HepG2 (cell line): Measurements from ENCODE around the gene CERS4. TPM values are rescaled to one million over a fixed set of nuclear protein-coding genes. Genes with fewer than 3 reads are reported as not detected.
A peak's percentile ranks its signal among the peaks of the same experiment; 100 is the strongest.

Experiments used
- ATAC-seq: fragments of 200-7000 bp; cut with Tn5 transposase; 3 replicates; pipeline ENCODE4 v1.9.1; 2020; ENCODE audit warnings: mild to moderate bottlenecking, moderate library complexity
- Bru-seq: library from RNA; stranded (reverse); fragments of 400-500 nt; gene quantifications from one replicate; lab custom pipeline; 2021; lab: Mats Ljungman, UMichigan
- BruChase-seq, 2 experiments: library from RNA; stranded (reverse); fragments of 400-500 nt; gene quantifications; one replicate each; lab custom pipeline; 2021; lab: Mats Ljungman, UMichigan
- BruUV-seq: library from RNA; stranded (reverse); fragments of 400-500 nt; replicated peaks from 2 replicates; lab custom pipeline; 2021; lab: Mats Ljungman, UMichigan
- CTCF ChIA-PET: fragments of 300-600 bp; formaldehyde crosslinking; extraction: SDS; loops from one replicate; lab custom pipeline; 2021; ENCODE audit warnings: low total read pairs, inconsistent platforms, low intra/inter-chr PET ratio; lab: Yijun Ruan, JAX
- POLR2A ChIA-PET: fragments of 350-600 bp; sonication (Branson Sonifier 250); formaldehyde crosslinking; loops from one replicate; lab custom pipeline; 2020; ENCODE audit warnings: antibody characterized with exemption, inconsistent platforms; lab: Yijun Ruan, JAX
- DNase-seq: peaks from one replicate; pipeline ENCODE4 v3.0.0-alpha.2; 2015; ENCODE audit warnings: low spot score
- FAIRE-seq: peaks from 3 replicates; lab custom pipeline; 2011; peaks lifted over from hg19 to GRCh38; lab: Jason Lieb, UNC
- H2AFZ ChIP-seq: one replicate; pipeline ENCODE4 v1.6.1; 2011; ENCODE audit warnings: low read length, inconsistent platforms
- H3K27ac ChIP-seq: fragments of 300-600 bp; 3 replicates; pipeline ENCODE4 v1.8.0; 2011; ENCODE audit warnings: mixed run types, mild to moderate bottlenecking, mixed read lengths, low read length, inconsistent platforms; ENCODE audit not compliant: insufficient read depth; ENCODE audit errors: extremely low read length
- H3K27me3 ChIP-seq, 2 experiments: fragments of 200-600 bp in 1 of 2; 2 replicates in 1 of 2; 3 replicates in 1 of 2; pipeline versions ENCODE4 v1.6.0 to v1.8.0; 2011; ENCODE audit warnings: low read length in 2 of 2, mild to moderate bottlenecking in 2 of 2, moderate library complexity in 2 of 2, inconsistent platforms in 1 of 2; ENCODE audit not compliant: insufficient read depth in 2 of 2, control insufficient read depth in 1 of 2
- H3K36me3 ChIP-seq, 2 experiments: fragments of 200-600 bp in 1 of 2; replicated peaks in 1 of 2; 2 replicates in 1 of 2; 3 replicates in 1 of 2; pipeline versions ENCODE4 v1.5.1 to v1.8.0; 2011; ENCODE audit warnings: low read length in 2 of 2, inconsistent platforms in 1 of 2; ENCODE audit not compliant: insufficient read depth in 2 of 2, control insufficient read depth in 1 of 2
- H3K4me1 ChIP-seq: 2 replicates; pipeline ENCODE4 v1.5.1; 2012; ENCODE audit warnings: low read length, inconsistent platforms; ENCODE audit not compliant: insufficient read depth
- H3K4me2 ChIP-seq: 2 replicates; pipeline ENCODE4 v1.6.0; 2011; ENCODE audit warnings: low read depth, low read length, inconsistent platforms
- H3K4me3 ChIP-seq, 3 experiments: fragments of 200-600 bp in 1 of 3; sonication (generic), shearing (Covaris generic) in 1 of 3; replicated peaks in 1 of 3; 2 replicates each; pipeline ENCODE4 v1.5.1; 2011 to 2016; ENCODE audit warnings: low read length in 3 of 3, inconsistent platforms in 2 of 3, low read depth in 2 of 3, mild to moderate bottlenecking in 2 of 3, control low read depth in 1 of 3, mixed read lengths in 1 of 3; ENCODE audit not compliant: insufficient read depth in 1 of 3
- H3K79me2 ChIP-seq: one replicate; pipeline ENCODE4 v1.6.1; 2011; ENCODE audit warnings: low read length, inconsistent platforms; ENCODE audit not compliant: insufficient read depth
- H3K9ac ChIP-seq: 2 replicates; pipeline ENCODE4 v1.6.0; 2011; ENCODE audit warnings: mild to moderate bottlenecking, low read depth, low read length, inconsistent platforms; ENCODE audit not compliant: insufficient read depth
- H3K9me3 ChIP-seq: 2 replicates; pipeline ENCODE4 v1.5.1; 2012; ENCODE audit warnings: mild to moderate bottlenecking, low read length
- H4K20me1 ChIP-seq: 2 replicates; pipeline ENCODE4 v1.6.0; 2011; ENCODE audit warnings: inconsistent platforms, mild to moderate bottlenecking, low read length, moderate library complexity; ENCODE audit not compliant: insufficient read depth
- KDM2A ChIP-seq: sonication (generic); formaldehyde crosslinking; IDR thresholded peaks from 2 replicates; pipeline ENCODE4 v1.4.0; 2020; ENCODE audit warnings: low read depth, missing genetic modification reagents, borderline replicate concordance
- NR2C2 ChIP-seq: sonication (generic); formaldehyde crosslinking; IDR thresholded peaks from 2 replicates; pipeline ENCODE4 v1.4.0; 2020; ENCODE audit warnings: missing genetic modification reagents, mild to moderate bottlenecking, moderate library complexity, borderline replicate concordance
- NR2F2 ChIP-seq: IDR thresholded peaks from 2 replicates; pipeline ENCODE4 v1.6.1; 2012; ENCODE audit warnings: low read depth, inconsistent platforms, borderline replicate concordance
- RARA ChIP-seq: IDR thresholded peaks from 2 replicates; pipeline ENCODE4 v1.6.1; 2016; ENCODE audit warnings: missing genetic modification reagents, missing compliant biosample characterization
- SAP130 ChIP-seq: IDR thresholded peaks from 2 replicates; pipeline ENCODE4 v1.6.1; 2016; ENCODE audit warnings: low read depth
- TCF7 ChIP-seq: sonication (generic); IDR thresholded peaks from 2 replicates; pipeline ENCODE4 v1.6.1; 2016; ENCODE audit warnings: antibody characterized with exemption, low read depth
- ZNF121 ChIP-seq: sonication (generic); formaldehyde crosslinking; IDR thresholded peaks from 2 replicates; pipeline ENCODE4 v1.5.0; 2020; ENCODE audit warnings: mild to moderate bottlenecking, missing genetic modification reagents
- WGBS: methylation state at CpG from one replicate; pipeline ENCODE4 v1.1.6; 2017; ENCODE audit warnings: low lambda C conversion rate; 5-methylcytosine and 5-hydroxymethylcytosine counted together
- in situ Hi-C: cut with HindIII; loops from 2 replicates; pipeline ENCODE4 v1.10.0; 2017; ENCODE audit warnings: low pct_unique_long_range_greater_than_20kb; ENCODE audit not compliant: extremely low pct_ligation_motif_present
- intact Hi-C: fragments of 100-400 bp; cut with micrococcal nuclease; formaldehyde crosslinking; loops from one replicate; pipeline ENCODE4 v1.10.0; 2022; ENCODE audit not compliant: unreplicated experiment
- long read RNA-seq, 2 experiments: library from RNA in 1 of 2; library from polyadenylated mRNA in 1 of 2; stranded (forward) in 1 of 2; unstranded in 1 of 2; transcript quantifications; one replicate each; pipeline ENCODE4 v2.0.0, GENCODE V29; 2019 to 2022
- polyA minus RNA-seq, 3 experiments: library from RNA; depleted of rRNA, polyadenylated mRNA; stranded (reverse); fragments of >200 nt; gene quantifications; 2 replicates each; pipeline ENCODE4 v1.2.3, GENCODE V29; 2011; ENCODE audit warnings: low replicate concordance in 1 of 3
- polyA plus RNA-seq, 8 experiments: library from polyadenylated mRNA; depleted of rRNA in 3 of 8; stranded (reverse) in 7 of 8; unstranded in 1 of 8; fragments of >200 nt; fragmentation: Illumina TruSeq in 4 of 8; extraction: Trizol in 4 of 8; gene quantifications; 2 replicates each; pipeline versions ENCODE4 v1.2.1 to v1.2.3, GENCODE V29; 2011 to 2016; ENCODE audit warnings: low read depth in 4 of 8, missing spikeins in 1 of 8, mixed read lengths in 1 of 8; ENCODE audit not compliant: insufficient read depth in 1 of 8
- total RNA-seq, 5 experiments: library from RNA; depleted of rRNA; stranded (reverse); fragments of >200 nt; fragmentation: Illumina TruSeq; extraction: Trizol; gene quantifications; 2 replicates each; pipeline ENCODE4 v1.2.3, GENCODE V29; 2016; ENCODE audit warnings: low read depth in 1 of 5
- TF ChIP-seq, protein P1 (sequence below): sonication (generic); formaldehyde crosslinking; IDR thresholded peaks from 2 replicates; pipeline ENCODE4 v1.4.0; 2020; ENCODE audit warnings: missing genetic modification reagents, borderline replicate concordance
- TF ChIP-seq, protein P2 (sequence below): sonication (generic); formaldehyde crosslinking; conservative IDR thresholded peaks from 2 replicates; pipeline ENCODE4 v1.4.0; 2020; ENCODE audit warnings: missing genetic modification reagents
- TF ChIP-seq, protein P3 (sequence below): IDR thresholded peaks from 2 replicates; pipeline ENCODE4 v1.6.1; 2018; ENCODE audit warnings: missing genetic modification reagents, mild to moderate bottlenecking, missing compliant biosample characterization

CERS4 gene, protein sequence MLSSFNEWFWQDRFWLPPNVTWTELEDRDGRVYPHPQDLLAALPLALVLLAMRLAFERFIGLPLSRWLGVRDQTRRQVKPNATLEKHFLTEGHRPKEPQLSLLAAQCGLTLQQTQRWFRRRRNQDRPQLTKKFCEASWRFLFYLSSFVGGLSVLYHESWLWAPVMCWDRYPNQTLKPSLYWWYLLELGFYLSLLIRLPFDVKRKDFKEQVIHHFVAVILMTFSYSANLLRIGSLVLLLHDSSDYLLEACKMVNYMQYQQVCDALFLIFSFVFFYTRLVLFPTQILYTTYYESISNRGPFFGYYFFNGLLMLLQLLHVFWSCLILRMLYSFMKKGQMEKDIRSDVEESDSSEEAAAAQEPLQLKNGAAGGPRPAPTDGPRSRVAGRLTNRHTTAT
- total RNA-seq (2016; rRNA removed; fragmentation: Illumina TruSeq; extraction: Trizol) (47.4 and 83.5 TPM in 2 replicates), polyA plus RNA-seq (2011; rRNA removed) (74.7 and 97.6 TPM in 2 replicates), polyA minus RNA-seq (2011; rRNA and poly(A)+ RNA removed; ENCODE audit: low replicate concordance) (0.19 and 131 TPM in 2 replicates), Bru-seq, nascent RNA (percentile 77 among the genes with signal in this experiment), BruChase-seq, experiment 1, labeled RNA remaining after a 6-hour chase (percentile 80 among the genes with signal in this experiment), BruChase-seq, experiment 2, labeled RNA remaining after a 2-hour chase (percentile 86 among the genes with signal in this experiment)
- 54.7 and 67.0 TPM in 2 replicates for total RNA-seq (2016; cell fraction: cytosol; rRNA removed; fragmentation: Illumina TruSeq; extraction: Trizol; ENCODE audit: low read depth)
- total RNA-seq (2016; cell fraction: insoluble cytoplasmic fraction; rRNA removed; fragmentation: Illumina TruSeq; extraction: Trizol), result 42.9 and 82.5 TPM in 2 replicates
- 68.0 and 79.4 TPM in 2 replicates for total RNA-seq (2016; cell fraction: membrane; rRNA removed; fragmentation: Illumina TruSeq; extraction: Trizol)
- total RNA-seq (2016; cell fraction: nucleus; rRNA removed; fragmentation: Illumina TruSeq; extraction: Trizol), result 76.2 and 78.4 TPM in 2 replicates
- polyA plus RNA-seq (2011; cell fraction: cytosol; rRNA removed), result 78.3 and 82.4 TPM in 2 replicates
- 83.2 and 92.3 TPM in 2 replicates for polyA plus RNA-seq (2011; cell fraction: nucleus; rRNA removed)
- polyA plus RNA-seq (2012), result 34.1 and 40.8 TPM in 2 replicates
- 47.5 and 59.8 TPM in 2 replicates for polyA plus RNA-seq (2016; cell fraction: cytosol; fragmentation: Illumina TruSeq; extraction: Trizol; ENCODE audit: low read depth)
- 44.2 and 45.5 TPM in 2 replicates for polyA plus RNA-seq (2016; cell fraction: insoluble cytoplasmic fraction; fragmentation: Illumina TruSeq; extraction: Trizol; ENCODE audit: low read depth)
- polyA plus RNA-seq (2016; cell fraction: membrane; fragmentation: Illumina TruSeq; extraction: Trizol; ENCODE audit: low read depth), result 53.9 and 57.1 TPM in 2 replicates
- 122 and 128 TPM in 2 replicates for polyA plus RNA-seq (2016; cell fraction: nucleus; fragmentation: Illumina TruSeq; extraction: Trizol; ENCODE audit: insufficient read depth, low read depth)
- polyA minus RNA-seq (2011; cell fraction: cytosol; rRNA and poly(A)+ RNA removed), result 24.3 and 31.5 TPM in 2 replicates
- polyA minus RNA-seq (2011; cell fraction: nucleus; rRNA and poly(A)+ RNA removed), result 20.2 and 23.6 TPM in 2 replicates
- long read RNA-seq, experiment 1, transcript CERS4-209 (11 exons, 1,637 nt), result major isoform, 29 of 103 reads
- long read RNA-seq, experiment 1, transcript CERS4-201 (12 exons, 1,797 nt), result minor isoform, 25 of 103 reads
- long read RNA-seq, experiment 1, partial matches to known transcripts, result 5 of 103 reads
- long read RNA-seq, experiment 1, other reads (novel, unspliced or antisense), result 44 of 103 reads
- long read RNA-seq, experiment 2, transcript CERS4-209 (11 exons, 1,637 nt), result minor isoform, 22 of 149 reads
- long read RNA-seq, experiment 2, transcript CERS4-201 (12 exons, 1,797 nt), result major isoform, 38 of 149 reads
- long read RNA-seq, experiment 2, partial matches to known transcripts, result 20 of 149 reads
- long read RNA-seq, experiment 2, other reads (novel, unspliced or antisense), result 65 of 149 reads

DNA sequence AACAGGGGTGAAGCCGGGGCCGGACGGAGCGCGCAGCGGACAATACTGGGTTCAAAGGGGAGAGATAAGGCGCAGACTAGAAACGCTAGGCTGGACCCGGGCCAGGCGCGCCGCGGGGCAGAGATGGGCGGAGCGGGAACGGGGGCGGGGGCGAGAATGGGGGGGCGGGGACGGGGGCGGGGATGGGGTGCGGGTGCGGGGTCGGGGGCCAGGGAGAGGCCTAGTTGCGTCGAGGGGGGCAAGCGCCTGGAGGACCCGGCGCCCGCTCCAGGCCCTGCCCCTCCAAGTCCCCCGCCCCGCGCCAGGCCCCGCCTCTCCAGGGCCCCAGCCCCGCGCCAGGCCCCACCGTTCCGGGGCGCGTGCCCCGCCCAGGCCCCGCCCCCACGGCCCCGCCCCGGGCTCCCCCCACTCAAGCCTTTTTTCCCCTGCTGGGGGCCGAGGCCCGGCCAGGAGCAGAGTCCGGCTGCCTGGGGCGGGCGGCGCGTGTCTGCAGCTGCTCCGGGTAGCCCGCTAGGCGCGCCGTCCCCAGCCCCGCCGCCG, at the start of gene CERS4:
TSS of gene CERS4 (plus strand) at position 449 of the 540 bp plus-strand sequence. CDS start 41,707 bp downstream, outside the sequence.
- WGBS, result 2% methylated on average over 22 of the region's 60 CpGs
- in situ Hi-C loops (no loop called here), intact Hi-C loops (loop anchor here (2.0 kb wide), 1 partner anchor 32 kb away; no protein-coding TSS in a partner anchor)
- peaks cover under 1 to 4% of the 10 kb centered on the region in 2 experiments; a peak in 2 of 5 replicates for H3K36me3 ChIP-seq
- DNase-seq, result peak; percentile 82
- no peaks in the 10 kb centered on the region for H3K9me3 ChIP-seq
- H3K9ac ChIP-seq, result peak within 1 kb of the TSS; percentile 98
- POLR2A ChIA-PET, result interaction anchor here (1.4 to 1.7 kb wide), 2 partner anchors 10 to 48 kb away, joined by 4 to 6 read pairs; no protein-coding TSS in a partner anchor
- peaks cover 34% of the 10 kb centered on the region for H4K20me1 ChIP-seq
- H3K27ac ChIP-seq, result peak within 1 kb of the TSS; percentile 79
- peaks cover 0 to 4% of the 10 kb centered on the region in 2 experiments; a peak in 1 of 5 replicates for H3K27me3 ChIP-seq
- no peak for FAIRE-seq
- peak within 1 kb of the TSS; percentile 92 to 94 (median 93) for H3K4me3 ChIP-seq
- peak; percentile 80 for ATAC-seq
- CTCF ChIA-PET, result no interaction called here
- peaks cover 80% of the 10 kb centered on the region for H3K4me1 ChIP-seq
- no TSS peak for BruUV-seq
- no peak within 1 kb of the TSS for H2AFZ ChIP-seq
- H3K4me2 ChIP-seq, result peak within 1 kb of the TSS; percentile 99
- peaks cover 40% of the 10 kb centered on the region for H3K79me2 ChIP-seq
- TF ChIP-seq SAP130 (CRISPR knock-in tag) (peak; percentile 61), KDM2A (peak; percentile 79), TCF7 (peak; percentile 63; the same call in 1 of the 2 replicates), NR2C2 (CRISPR knock-in tag) (0 out of 2 replicates have a peak, but pooled peaks have one; percentile 51), ZNF121 (no peak), RARA (peak; percentile 82), NR2F2 (peak; percentile 61; the same call in 1 of the 2 replicates)
- TF ChIP-seq, protein P1, sequence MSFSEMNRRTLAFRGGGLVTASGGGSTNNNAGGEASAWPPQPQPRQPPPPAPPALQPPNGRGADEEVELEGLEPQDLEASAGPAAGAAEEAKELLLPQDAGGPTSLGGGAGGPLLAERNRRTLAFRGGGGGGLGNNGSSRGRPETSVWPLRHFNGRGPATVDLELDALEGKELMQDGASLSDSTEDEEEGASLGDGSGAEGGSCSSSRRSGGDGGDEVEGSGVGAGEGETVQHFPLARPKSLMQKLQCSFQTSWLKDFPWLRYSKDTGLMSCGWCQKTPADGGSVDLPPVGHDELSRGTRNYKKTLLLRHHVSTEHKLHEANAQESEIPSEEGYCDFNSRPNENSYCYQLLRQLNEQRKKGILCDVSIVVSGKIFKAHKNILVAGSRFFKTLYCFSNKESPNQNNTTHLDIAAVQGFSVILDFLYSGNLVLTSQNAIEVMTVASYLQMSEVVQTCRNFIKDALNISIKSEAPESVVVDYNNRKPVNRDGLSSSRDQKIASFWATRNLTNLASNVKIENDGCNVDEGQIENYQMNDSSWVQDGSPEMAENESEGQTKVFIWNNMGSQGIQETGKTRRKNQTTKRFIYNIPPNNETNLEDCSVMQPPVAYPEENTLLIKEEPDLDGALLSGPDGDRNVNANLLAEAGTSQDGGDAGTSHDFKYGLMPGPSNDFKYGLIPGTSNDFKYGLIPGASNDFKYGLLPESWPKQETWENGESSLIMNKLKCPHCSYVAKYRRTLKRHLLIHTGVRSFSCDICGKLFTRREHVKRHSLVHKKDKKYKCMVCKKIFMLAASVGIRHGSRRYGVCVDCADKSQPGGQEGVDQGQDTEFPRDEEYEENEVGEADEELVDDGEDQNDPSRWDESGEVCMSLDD (CRISPR knock-in tag), result peak; percentile 2
- TF ChIP-seq, protein P2, sequence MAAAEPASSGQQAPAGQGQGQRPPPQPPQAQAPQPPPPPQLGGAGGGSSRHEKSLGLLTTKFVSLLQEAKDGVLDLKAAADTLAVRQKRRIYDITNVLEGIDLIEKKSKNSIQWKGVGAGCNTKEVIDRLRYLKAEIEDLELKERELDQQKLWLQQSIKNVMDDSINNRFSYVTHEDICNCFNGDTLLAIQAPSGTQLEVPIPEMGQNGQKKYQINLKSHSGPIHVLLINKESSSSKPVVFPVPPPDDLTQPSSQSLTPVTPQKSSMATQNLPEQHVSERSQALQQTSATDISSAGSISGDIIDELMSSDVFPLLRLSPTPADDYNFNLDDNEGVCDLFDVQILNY (CRISPR knock-in tag), result no peak
- TF ChIP-seq, protein P3, sequence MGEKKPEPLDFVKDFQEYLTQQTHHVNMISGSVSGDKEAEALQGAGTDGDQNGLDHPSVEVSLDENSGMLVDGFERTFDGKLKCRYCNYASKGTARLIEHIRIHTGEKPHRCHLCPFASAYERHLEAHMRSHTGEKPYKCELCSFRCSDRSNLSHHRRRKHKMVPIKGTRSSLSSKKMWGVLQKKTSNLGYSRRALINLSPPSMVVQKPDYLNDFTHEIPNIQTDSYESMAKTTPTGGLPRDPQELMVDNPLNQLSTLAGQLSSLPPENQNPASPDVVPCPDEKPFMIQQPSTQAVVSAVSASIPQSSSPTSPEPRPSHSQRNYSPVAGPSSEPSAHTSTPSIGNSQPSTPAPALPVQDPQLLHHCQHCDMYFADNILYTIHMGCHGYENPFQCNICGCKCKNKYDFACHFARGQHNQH, result 0 out of 2 replicates have a peak, but pooled peaks have one; percentile 19
